Fibroblast of skin of back (primary cell): ENCODE results near the gene PGM2.

ENCODE experiments used
- DNase-seq: peaks from one replicate; pipeline ENCODE4 v3.0.0-alpha.2; 2013

PGM2 gene

GRCh38 chr4:37865450-37865849 lies 39.0 kb downstream of the PGM2 start:
- DNase-seq = peak; percentile 29

- no peak for DNase-seq
Measured at GRCh38 chr4:37867102-37867501, 40.6 kb downstream of the PGM2 start.

- DNase-seq = no peak
Measured at GRCh38 chr4:37868238-37868637, 41.8 kb downstream of the PGM2 start.

- no peak for DNase-seq
Measured at GRCh38 chr4:37872310-37872988, 46.0 kb downstream of the PGM2 start.

GRCh38 chr4:37873386-37873785 lies 46.9 kb downstream of the PGM2 start:
- no peak for DNase-seq

GRCh38 chr4:37876156-37876555 lies 49.7 kb downstream of the PGM2 start:
- DNase-seq = no peak

- no peak for DNase-seq
Measured at GRCh38 chr4:37879365-37879764, 52.9 kb downstream of the PGM2 start.

GRCh38 chr4:37881811-37882210 lies 55.3 kb downstream of the PGM2 start:
- no peak for DNase-seq

- no peak for DNase-seq
Measured at GRCh38 chr4:37882665-37883296, 56.3 kb downstream of the PGM2 start.

- no peak for DNase-seq
Measured at GRCh38 chr4:37884855-37885487, 58.5 kb downstream of the PGM2 start.

GRCh38 chr4:37885496-37885895 lies 59.0 kb downstream of the PGM2 start:
- no peak for DNase-seq

GRCh38 chr4:37889849-37890800 lies 63.6 kb downstream of the PGM2 start:
- DNase-seq = no peak

- no peak for DNase-seq
Measured at GRCh38 chr4:37890801-37891259, 64.3 kb downstream of the PGM2 start, which contains the start of gene TBC1D1. Gene TBC1D1 (plus strand): TSS chr4:37891084. CDS start chr4:37902096, 11,012 bp downstream.

GRCh38 chr4:37891260-37892159 lies 65.0 kb downstream of the PGM2 start:
- DNase-seq = no peak

- DNase-seq = no peak
Measured at GRCh38 chr4:37892641-37893040, 66.2 kb downstream of the PGM2 start.

GRCh38 chr4:37893164-37893563 lies 66.7 kb downstream of the PGM2 start:
- DNase-seq = no peak

- no peak for DNase-seq
Measured at GRCh38 chr4:37895271-37895670, 68.8 kb downstream of the PGM2 start.

- DNase-seq = no peak
Measured at GRCh38 chr4:37896206-37896860, 69.8 kb downstream of the PGM2 start.

- DNase-seq = no peak
Measured at GRCh38 chr4:37902212-37902611, 75.7 kb downstream of the PGM2 start.

- no peak for DNase-seq
Measured at GRCh38 chr4:37902738-37903693, 76.5 kb downstream of the PGM2 start.
